ENCODE measurements around the gene CCDC146.

GRCh38 chr7:77327932-77328628 is 205.7 kb downstream of the CCDC146 start:
- TF ChIP-seq CTCF (conservative IDR thresholded peaks at IDR 0.05 in 1 of 2, IDR thresholded peaks at IDR 0.05 in 1 of 2; ENCODE audit: extremely low read depth in 1 of 2, insufficient read depth in 1 of 2, low read depth in 1 of 2, low read length in 2 of 2) (no peak), EZH2 (IDR thresholded peaks at IDR 0.05; ENCODE audit: borderline replicate concordance, low read length) (no peak)
